Testis (tissue), 3 donors: ENCODE results near the gene DNASE1L3. TPM values are rescaled to one million over a fixed set of nuclear protein-coding genes. Genes with fewer than 3 reads are reported as not detected.

Source experiments
- DNase-seq: peaks from one replicate; pipeline ENCODE4 v3.0.0-alpha.2; 2019
- H3K27ac ChIP-seq, 2 donors: fragments of 200-600 bp; sonication (generic); one replicate each; pipeline ENCODE4 v1.5.1; 2019
- H3K27me3 ChIP-seq: fragments of 200-600 bp; sonication (generic); one replicate; pipeline ENCODE4 v1.5.1; 2019
- H3K36me3 ChIP-seq: fragments of 200-600 bp; sonication (generic); one replicate; pipeline ENCODE4 v1.5.1; 2017; ENCODE audit warnings: low read depth; ENCODE audit errors: missing control alignments
- H3K4me1 ChIP-seq: fragments of 200-600 bp; sonication (generic); one replicate; pipeline ENCODE4 v1.5.1; 2019
- H3K4me3 ChIP-seq, 2 donors: fragments of 200-600 bp; sonication (generic); one replicate each; pipeline ENCODE4 v1.5.1; 2017 to 2019
- H3K9me3 ChIP-seq: fragments of 200-600 bp; sonication (generic); one replicate; pipeline ENCODE4 v1.5.1; 2017
- POLR2A ChIP-seq: fragments of 450-650 bp; IDR thresholded peaks from one replicate; pipeline ENCODE4 v1.6.1; 2017; ENCODE audit warnings: antibody characterized with exemption, mild to moderate bottlenecking, moderate library complexity
- WGBS, 2 donors: methylation state at CpG; one replicate each; pipeline ENCODE4 v1.1.5; 2018; 5-methylcytosine and 5-hydroxymethylcytosine counted together
- intact Hi-C: fragments of 100-400 bp; cut with DNase I; formaldehyde crosslinking; loops from one replicate; pipeline ENCODE4 v1.15.1; 2023; ENCODE audit warnings: low total_unique reads
- polyA plus RNA-seq: library from polyadenylated mRNA; stranded (reverse); fragments of 350-450 nt; fragmentation: Illumina TruSeq; extraction: RNeasy Lipid Tissue Mini Kit (QIAGEN cat#74804); gene quantifications from one replicate; pipeline ENCODE4 v1.2.3, GENCODE V29; 2014; ENCODE audit warnings: low read depth, low replicate concordance; ENCODE audit not compliant: insufficient read depth
- total RNA-seq, 2 donors: library from RNA; depleted of rRNA; stranded (reverse); fragments of >200 nt; gene quantifications; one replicate each; pipeline ENCODE4 v1.2.3, GENCODE V29; 2016
- TF ChIP-seq, protein P1 (sequence below), 3 experiments: fragments of 450-650 bp in 2 of 3; fragments of 200-600 bp in 1 of 3; sonication (generic) in 1 of 3; IDR thresholded peaks; one replicate each; pipeline ENCODE4 v1.5.1; 2016 to 2019; ENCODE audit warnings: antibody characterized with exemption in 3 of 3, mild to moderate bottlenecking in 2 of 3, moderate library complexity in 1 of 3

DNASE1L3 gene
- total and polyA plus RNA-seq, 3 donors from 2014 or later: 1.2 to 8.2 (median 3.8) TPM

DNA sequence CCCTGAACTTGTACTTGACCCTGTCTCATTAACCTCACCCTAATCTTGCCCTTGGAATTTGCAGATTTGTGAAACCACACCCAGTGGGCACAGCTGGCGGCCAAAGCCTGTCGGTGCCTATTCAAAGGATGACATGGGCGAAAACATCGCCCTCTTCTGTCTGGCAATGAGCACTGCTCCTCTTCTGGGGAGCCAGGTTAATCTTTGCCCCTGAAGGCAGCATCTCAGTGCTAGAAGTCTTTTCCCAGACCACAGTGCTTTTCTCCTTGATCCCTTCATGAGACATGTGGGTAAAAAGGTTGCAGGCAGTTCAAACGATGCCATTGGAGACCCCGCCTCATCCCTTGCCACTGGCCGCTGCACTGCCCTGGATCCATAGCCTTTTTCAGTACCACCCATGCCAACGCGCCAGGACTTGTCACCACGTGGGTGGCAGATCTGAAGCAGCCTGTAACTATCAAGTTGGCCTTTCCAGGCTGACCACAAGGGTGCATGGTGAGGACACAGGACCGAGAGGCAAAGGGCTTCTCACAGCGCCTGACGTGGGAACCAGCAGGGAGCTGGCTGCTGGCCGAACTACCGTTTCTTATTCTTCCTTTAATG lies 6.5 kb upstream of the DNASE1L3 start:
- TF ChIP-seq, protein P1, sequence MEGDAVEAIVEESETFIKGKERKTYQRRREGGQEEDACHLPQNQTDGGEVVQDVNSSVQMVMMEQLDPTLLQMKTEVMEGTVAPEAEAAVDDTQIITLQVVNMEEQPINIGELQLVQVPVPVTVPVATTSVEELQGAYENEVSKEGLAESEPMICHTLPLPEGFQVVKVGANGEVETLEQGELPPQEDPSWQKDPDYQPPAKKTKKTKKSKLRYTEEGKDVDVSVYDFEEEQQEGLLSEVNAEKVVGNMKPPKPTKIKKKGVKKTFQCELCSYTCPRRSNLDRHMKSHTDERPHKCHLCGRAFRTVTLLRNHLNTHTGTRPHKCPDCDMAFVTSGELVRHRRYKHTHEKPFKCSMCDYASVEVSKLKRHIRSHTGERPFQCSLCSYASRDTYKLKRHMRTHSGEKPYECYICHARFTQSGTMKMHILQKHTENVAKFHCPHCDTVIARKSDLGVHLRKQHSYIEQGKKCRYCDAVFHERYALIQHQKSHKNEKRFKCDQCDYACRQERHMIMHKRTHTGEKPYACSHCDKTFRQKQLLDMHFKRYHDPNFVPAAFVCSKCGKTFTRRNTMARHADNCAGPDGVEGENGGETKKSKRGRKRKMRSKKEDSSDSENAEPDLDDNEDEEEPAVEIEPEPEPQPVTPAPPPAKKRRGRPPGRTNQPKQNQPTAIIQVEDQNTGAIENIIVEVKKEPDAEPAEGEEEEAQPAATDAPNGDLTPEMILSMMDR (IDR thresholded peaks at IDR 0.05): peak in 2 of 3 experiments; percentile 58 to 60
- TF ChIP-seq POLR2A: no peak
- no peak overlapping the region for H3K4me3 ChIP-seq
- peaks cover 9% of the 10 kb centered on the region for H3K4me1 ChIP-seq
- DNase-seq: peak; percentile 81
- H3K9me3 ChIP-seq: no peaks in the 10 kb centered on the region
- no peaks in the 10 kb centered on the region for H3K27me3 ChIP-seq
- peak overlapping the region; percentile 4 to 7 for H3K27ac ChIP-seq
- H3K36me3 ChIP-seq: no peaks in the 10 kb centered on the region
- intact Hi-C loops: no loop called here
- WGBS, 2 donors: 46 to 56% methylated on average over 15 of the region's 15 CpGs

- Histone ChIP-seq H3K4me1 (peaks cover 9% of the 10 kb centered on the region), H3K27me3 (no peaks in the 10 kb centered on the region), H3K36me3 (no peaks in the 10 kb centered on the region), H3K4me3 (no peak overlapping the region), H3K27ac (peak overlapping the region in 1 of 2 donors; percentile 7), H3K9me3 (no peaks in the 10 kb centered on the region)
- no peak for DNase-seq
- TF ChIP-seq, protein P1 (IDR thresholded peaks at IDR 0.05): no peak
- TF ChIP-seq POLR2A: no peak
- WGBS, 2 donors: 83 to 86% methylated on average over 7 to 10 of the region's 10 CpGs
- intact Hi-C loops: no loop called here
Observed at GRCh38 chr3:58216496-58217195, 5.9 kb upstream of the DNASE1L3 start.

- Histone ChIP-seq H3K27me3 (no peaks in the 10 kb centered on the region), H3K36me3 (no peaks in the 10 kb centered on the region), H3K4me3 (no peak overlapping the region), H3K4me1 (peaks cover 9% of the 10 kb centered on the region), H3K9me3 (no peaks in the 10 kb centered on the region), H3K27ac (no peak overlapping the region)
- 79 to 90% methylated on average over 10 of the region's 10 CpGs for WGBS, 2 donors
- intact Hi-C loops: no loop called here
- TF ChIP-seq, protein P1 (IDR thresholded peaks at IDR 0.05): no peak
- no peak for TF ChIP-seq POLR2A
- DNase-seq: no peak
Observed at GRCh38 chr3:58215317-58216025, 4.7 kb upstream of the DNASE1L3 start.

DNA sequence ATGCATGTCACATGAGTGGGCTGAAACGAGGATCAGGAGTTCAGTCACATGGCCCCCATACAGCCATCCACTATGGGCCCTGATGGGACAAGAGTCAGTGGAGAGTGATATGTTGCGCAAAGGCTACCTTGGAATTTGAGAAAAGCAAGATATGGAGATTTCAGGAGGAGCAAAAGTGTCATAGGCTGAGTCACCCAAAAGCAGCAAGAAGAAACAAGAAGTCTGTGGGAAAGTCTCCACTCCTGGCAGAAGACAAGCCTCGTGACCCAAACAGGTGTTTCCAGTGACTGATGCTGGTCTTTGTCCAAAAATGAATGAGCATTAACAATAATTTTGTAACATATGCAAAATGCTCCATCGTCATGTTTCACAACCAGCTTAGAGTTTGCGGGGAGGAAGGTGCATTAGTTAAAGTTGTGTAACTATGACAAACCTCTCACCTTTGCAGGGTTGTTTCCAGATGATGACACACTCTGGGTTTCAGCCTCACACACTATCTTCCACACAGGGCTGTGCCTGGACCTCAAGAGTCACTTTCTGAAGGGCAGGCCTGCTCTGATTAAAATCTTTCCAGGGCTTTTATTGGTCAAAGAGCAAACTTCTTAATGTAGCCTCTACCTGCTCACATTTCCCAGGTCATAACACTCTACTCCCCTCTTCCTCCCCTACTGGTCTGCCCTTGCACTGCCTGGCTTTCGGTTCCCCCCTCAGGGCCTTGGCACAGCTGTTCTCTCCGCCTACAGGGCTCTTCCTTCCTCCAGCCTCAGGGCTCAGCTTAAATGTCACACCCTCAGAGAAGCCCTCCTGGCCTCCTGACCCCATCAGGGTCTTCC lies 3.9 kb upstream of the DNASE1L3 start:
- Histone ChIP-seq H3K27me3 (no peaks in the 10 kb centered on the region), H3K27ac (no peak overlapping the region), H3K4me3 (no peak overlapping the region), H3K4me1 (peaks cover 9% of the 10 kb centered on the region), H3K36me3 (no peaks in the 10 kb centered on the region), H3K9me3 (no peaks in the 10 kb centered on the region)
- intact Hi-C loops: no loop called here
- 76 to 83% methylated on average over 7 of the region's 7 CpGs for WGBS, 2 donors
- DNase-seq: no peak
- no peak for TF ChIP-seq POLR2A
- TF ChIP-seq, protein P1 (IDR thresholded peaks at IDR 0.05): no peak
